ENCODE data around the gene COG4.

COG4 gene

GRCh38 chr16:70463235-70463634 lies 60.1 kb downstream of the COG4 start:
- no peak for DNase-seq (ENCODE audit: low read depth)
- no peak overlapping the region for H3K4me3 ChIP-seq (replicated peaks; ENCODE audit: low read depth, low read length)
- TF ChIP-seq CTCF (IDR thresholded peaks at IDR 0.05; ENCODE audit: low read length, missing control alignments) = no peak

GRCh38 chr16:70460737-70461261 lies 62.6 kb downstream of the COG4 start:
- peak; percentile 47 for DNase-seq (ENCODE audit: low read depth)
- no peak for TF ChIP-seq CTCF (IDR thresholded peaks at IDR 0.05; ENCODE audit: low read length, missing control alignments)
- no peak overlapping the region for H3K4me3 ChIP-seq (replicated peaks; ENCODE audit: low read depth, low read length)

GRCh38 chr16:70457446-70458166 lies 65.7 kb downstream of the COG4 start:
- no peak overlapping the region for H3K4me3 ChIP-seq (replicated peaks; ENCODE audit: low read depth, low read length)
- TF ChIP-seq CTCF (IDR thresholded peaks at IDR 0.05; ENCODE audit: low read length, missing control alignments) = no peak
- DNase-seq (ENCODE audit: low read depth) = no peak

- TF ChIP-seq CTCF (IDR thresholded peaks at IDR 0.05; ENCODE audit: low read length, missing control alignments) = no peak
- no peak overlapping the region for H3K4me3 ChIP-seq (replicated peaks; ENCODE audit: low read depth, low read length)
- no peak for DNase-seq (ENCODE audit: low read depth)
These were observed 67.4 kb downstream of the COG4 start for GRCh38 chr16:70455910-70456309.

GRCh38 chr16:70454222-70455034 lies 68.9 kb downstream of the COG4 start, which contains the start of gene FCSK:
TSS of gene FCSK (plus strand) at chr16:70454595. CDS start at chr16:70463191, 8,596 bp downstream.
- TF ChIP-seq CTCF (IDR thresholded peaks at IDR 0.05; ENCODE audit: low read length, missing control alignments) = no peak
- DNase-seq (ENCODE audit: low read depth) = peak; percentile 69

GRCh38 chr16:70453892-70454221 lies 69.5 kb downstream of the COG4 start:
- H3K4me3 ChIP-seq (replicated peaks; ENCODE audit: low read depth, low read length) = peak overlapping the region; percentile 84
- no peak for DNase-seq (ENCODE audit: low read depth)
- no peak for TF ChIP-seq CTCF (IDR thresholded peaks at IDR 0.05; ENCODE audit: low read length, missing control alignments)

More at GRCh38 chr16:70454222-70455034, 68.9 kb downstream of the COG4 start, which contains the start of gene FCSK:
- H3K4me3 ChIP-seq (replicated peaks; ENCODE audit: low read depth, low read length) = peak within 1 kb of the TSS; percentile 84
